ENCODE measurements around the gene RNF212B. TPM values are rescaled to one million over a fixed set of nuclear protein-coding genes. Genes with fewer than 3 reads are reported as not detected.
"Not testable (repeated sequence)": the region's sequence is repeated elsewhere in the genome, so short reads cannot be mapped to it uniquely, and the experiment has no call there.

RNF212B gene
- total and polyA plus RNA-seq, 10 of the 15 experiments (the other 5 are each of a cell fraction or from before 2014, with no cell fraction given), result not detected

- ChIA-PET CTCF (no interaction called here), RAD21 (ENCODE audit: unreplicated experiment) (no interaction called here), POLR2A (no interaction called here), SMC1A (ENCODE audit: uncharacterized antibody, unreplicated experiment) (no interaction called here)
- H2AFZ ChIP-seq (ENCODE audit: control insufficient read depth, low read depth, low read length), result no peak overlapping the region
- no peak overlapping the region for H3K4me2 ChIP-seq (ENCODE audit: control insufficient read depth, insufficient read depth)
- intact Hi-C loops (cut with micrococcal nuclease; ENCODE audit: unreplicated experiment), result no loop called here
- DNase-seq (ENCODE audit: low read depth, low spot score), result no peak
- H3K4me1 ChIP-seq (ENCODE audit: control insufficient read depth, insufficient read depth, low read length), result no peaks in the 10 kb centered on the region
- H3K79me2 ChIP-seq (ENCODE audit: control insufficient read depth, insufficient read depth, low read length), result no peaks in the 10 kb centered on the region
- FAIRE-seq, result no peak
- H4K20me1 ChIP-seq (ENCODE audit: control insufficient read depth, insufficient read depth), result no peaks in the 10 kb centered on the region
- in situ Hi-C loops (cut with MboI), result no loop called here
- TF ChIP-seq, protein P1, sequence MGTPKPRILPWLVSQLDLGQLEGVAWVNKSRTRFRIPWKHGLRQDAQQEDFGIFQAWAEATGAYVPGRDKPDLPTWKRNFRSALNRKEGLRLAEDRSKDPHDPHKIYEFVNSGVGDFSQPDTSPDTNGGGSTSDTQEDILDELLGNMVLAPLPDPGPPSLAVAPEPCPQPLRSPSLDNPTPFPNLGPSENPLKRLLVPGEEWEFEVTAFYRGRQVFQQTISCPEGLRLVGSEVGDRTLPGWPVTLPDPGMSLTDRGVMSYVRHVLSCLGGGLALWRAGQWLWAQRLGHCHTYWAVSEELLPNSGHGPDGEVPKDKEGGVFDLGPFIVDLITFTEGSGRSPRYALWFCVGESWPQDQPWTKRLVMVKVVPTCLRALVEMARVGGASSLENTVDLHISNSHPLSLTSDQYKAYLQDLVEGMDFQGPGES (IDR thresholded peaks at IDR 0.05), result no peak
- TF ChIP-seq SMARCA5 (IDR thresholded peaks at IDR 0.05), result no peak
- TF ChIP-seq PAX8 (IDR thresholded peaks at IDR 0.05), result no peak
- TF ChIP-seq, protein P2, sequence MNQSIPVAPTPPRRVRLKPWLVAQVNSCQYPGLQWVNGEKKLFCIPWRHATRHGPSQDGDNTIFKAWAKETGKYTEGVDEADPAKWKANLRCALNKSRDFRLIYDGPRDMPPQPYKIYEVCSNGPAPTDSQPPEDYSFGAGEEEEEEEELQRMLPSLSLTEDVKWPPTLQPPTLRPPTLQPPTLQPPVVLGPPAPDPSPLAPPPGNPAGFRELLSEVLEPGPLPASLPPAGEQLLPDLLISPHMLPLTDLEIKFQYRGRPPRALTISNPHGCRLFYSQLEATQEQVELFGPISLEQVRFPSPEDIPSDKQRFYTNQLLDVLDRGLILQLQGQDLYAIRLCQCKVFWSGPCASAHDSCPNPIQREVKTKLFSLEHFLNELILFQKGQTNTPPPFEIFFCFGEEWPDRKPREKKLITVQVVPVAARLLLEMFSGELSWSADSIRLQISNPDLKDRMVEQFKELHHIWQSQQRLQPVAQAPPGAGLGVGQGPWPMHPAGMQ (IDR thresholded peaks at IDR 0.05; ENCODE audit: borderline replicate concordance), result no peak
- TF ChIP-seq ZBTB33 (IDR thresholded peaks at IDR 0.05), result no peak
- no peak for TF ChIP-seq NFIC (IDR thresholded peaks at IDR 0.05; ENCODE audit: low read depth, low read length)
- no peak for TF ChIP-seq CREB1 (IDR thresholded peaks at IDR 0.05; ENCODE audit: low read depth)
- TF ChIP-seq NBN (IDR thresholded peaks at IDR 0.05), result no peak
- no peak for TF ChIP-seq TARDBP (IDR thresholded peaks at IDR 0.05; ENCODE audit: borderline replicate concordance)
- TF ChIP-seq BCL11A (IDR thresholded peaks at IDR 0.05; ENCODE audit: low read depth, low read length), result no peak
- no peak for TF ChIP-seq MEF2B (IDR thresholded peaks at IDR 0.05; ENCODE audit: partially characterized antibody, poor library complexity, severe bottlenecking)
- no peak for TF ChIP-seq IKZF1 (conservative IDR thresholded peaks at IDR 0.05)
- no peak for TF ChIP-seq NR2F1 (conservative IDR thresholded peaks at IDR 0.05)
- TF ChIP-seq PAX5 (IDR thresholded peaks at IDR 0.05; ENCODE audit: borderline replicate concordance, low read depth, low read length), result no peak
- TF ChIP-seq CHD4 (IDR thresholded peaks at IDR 0.05), result no peak
- H3K9ac ChIP-seq (ENCODE audit: control insufficient read depth, insufficient read depth, low read length), result no peak overlapping the region
- WGBS (ENCODE audit: insufficient coverage, insufficient replicate concordance, low lambda C conversion rate, missing lambda C conversion rate), result 10% methylated on average over 7 of the region's 7 CpGs
- BruUV-seq (replicated peaks), result no TSS peak
- H3K36me3 ChIP-seq (ENCODE audit: control insufficient read depth in 2 of 2, insufficient read depth in 2 of 2, low read length in 1 of 2), result no peaks in the 10 kb centered on the region
- no peak overlapping the region for H3K27ac ChIP-seq (ENCODE audit: control insufficient read depth, insufficient read depth)
- no peak overlapping the region for H3K4me3 ChIP-seq
- no peaks in the 10 kb centered on the region for H3K9me3 ChIP-seq (replicated peaks; ENCODE audit: control insufficient read depth, insufficient read depth, low read length)
- H3K27me3 ChIP-seq (replicated peaks in 1 of 2; ENCODE audit: control insufficient read depth in 2 of 2, insufficient read depth in 2 of 2, low read length in 1 of 2), result no peaks in the 10 kb centered on the region
- ATAC-seq, result no peak
These were observed 42.1 kb upstream of the RNF212B start for GRCh38 chr14:23195552-23196101.

DNA sequence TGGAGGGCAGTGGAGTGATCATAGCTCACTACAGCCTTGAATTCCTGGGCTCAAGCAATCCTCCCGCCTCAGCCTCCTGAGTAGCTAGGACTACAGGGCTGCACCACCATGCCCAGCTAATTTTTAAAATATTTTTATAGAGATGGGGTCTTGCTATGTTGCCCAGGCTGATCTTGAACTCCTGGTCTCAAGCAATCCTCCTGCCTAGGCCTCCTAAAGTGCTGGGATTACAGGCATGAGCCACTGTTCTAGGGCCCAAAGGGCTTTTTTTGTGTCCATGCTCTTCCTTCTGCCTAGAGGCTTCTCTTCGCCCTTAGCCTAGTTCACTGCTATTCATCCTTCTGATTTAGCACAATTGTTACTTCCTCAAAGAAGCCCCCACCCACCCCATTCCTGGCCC lies 41.2 kb upstream of the RNF212B start:
- H3K4me1 ChIP-seq (ENCODE audit: control insufficient read depth, insufficient read depth, low read length); SMC1A ChIA-PET (ENCODE audit: uncharacterized antibody, unreplicated experiment); H4K20me1 ChIP-seq (ENCODE audit: control insufficient read depth, insufficient read depth); intact Hi-C loops (cut with micrococcal nuclease; ENCODE audit: unreplicated experiment); H3K9me3 ChIP-seq (replicated peaks; ENCODE audit: control insufficient read depth, insufficient read depth, low read length); H3K9ac ChIP-seq (ENCODE audit: control insufficient read depth, insufficient read depth, low read length); H3K4me3 ChIP-seq; H2AFZ ChIP-seq (ENCODE audit: control insufficient read depth, low read depth, low read length); H3K4me2 ChIP-seq (ENCODE audit: control insufficient read depth, insufficient read depth); POLR2A ChIA-PET; BruUV-seq (replicated peaks); ATAC-seq; H3K27ac ChIP-seq (ENCODE audit: control insufficient read depth, insufficient read depth); DNase-seq (ENCODE audit: low read depth, low spot score); H3K27me3 ChIP-seq (replicated peaks in 1 of 2; ENCODE audit: control insufficient read depth in 2 of 2, insufficient read depth in 2 of 2, low read length in 1 of 2); CTCF ChIA-PET; in situ Hi-C loops (cut with MboI); H3K36me3 ChIP-seq (ENCODE audit: control insufficient read depth in 2 of 2, insufficient read depth in 2 of 2, low read length in 1 of 2); FAIRE-seq; RAD21 ChIA-PET (ENCODE audit: unreplicated experiment); H3K79me2 ChIP-seq (ENCODE audit: control insufficient read depth, insufficient read depth, low read length): not testable (repeated sequence)
- 74% methylated on average over 2 of the region's 2 CpGs for WGBS (ENCODE audit: insufficient coverage, insufficient replicate concordance, low lambda C conversion rate, missing lambda C conversion rate)

Data from GM12878 (cell line).